ENCODE measurements around the gene WNT7B.

Gene WNT7B

GRCh38 chr22:46000081-46001027, 23.4 kb upstream of the WNT7B start:
- Histone ChIP-seq H3K9me3 (ENCODE audit: insufficient read depth, low read depth, low read length) (no peaks in the 10 kb centered on the region), H3K9me2 (replicated peaks; ENCODE audit: low read depth, low read length) (no peaks in the 10 kb centered on the region), H2AFZ (ENCODE audit: low read length) (no peak overlapping the region), H3K4me1 (ENCODE audit: insufficient read depth, low read length, poor library complexity, severe bottlenecking) (peaks cover 26% of the 10 kb centered on the region), H3K36me3 (ENCODE audit: insufficient read depth, low read length) (no peaks in the 10 kb centered on the region), H3K4me2 (ENCODE audit: low read depth, low read length, poor library complexity, severe bottlenecking) (no peak overlapping the region), H4K20me1 (ENCODE audit: insufficient read depth, low read length, poor library complexity, severe bottlenecking) (no peaks in the 10 kb centered on the region), H3K9ac (ENCODE audit: low read depth, low read length, poor library complexity, severe bottlenecking) (no peak overlapping the region), H3K79me2 (ENCODE audit: insufficient read depth, low read length) (no peaks in the 10 kb centered on the region), H3K4me3 (ENCODE audit: low read length, poor library complexity, severe bottlenecking) (no peak overlapping the region), H3K27me3 (ENCODE audit: insufficient read depth, low read length, poor library complexity, severe bottlenecking) (no peaks in the 10 kb centered on the region), H3F3A (ENCODE audit: low read depth) (no peaks in the 10 kb centered on the region)
- TF ChIP-seq CTCF (conservative IDR thresholded peaks at IDR 0.05; ENCODE audit: low read length) (no peak), EZH2phosphoT487 (IDR thresholded peaks at IDR 0.05; ENCODE audit: borderline replicate concordance) (no peak)

- H4K20me1 ChIP-seq (ENCODE audit: insufficient read depth, low read length, poor library complexity, severe bottlenecking) = no peaks in the 10 kb centered on the region
- H3F3A ChIP-seq (ENCODE audit: low read depth) = no peaks in the 10 kb centered on the region
- TF ChIP-seq EZH2phosphoT487 (IDR thresholded peaks at IDR 0.05; ENCODE audit: borderline replicate concordance) (no peak), CTCF (conservative IDR thresholded peaks at IDR 0.05; ENCODE audit: low read length) (no peak)
- no peaks in the 10 kb centered on the region for H3K9me3 ChIP-seq (ENCODE audit: insufficient read depth, low read depth, low read length)
- H3K4me2 ChIP-seq (ENCODE audit: low read depth, low read length, poor library complexity, severe bottlenecking) = no peak overlapping the region
- no peaks in the 10 kb centered on the region for H3K36me3 ChIP-seq (ENCODE audit: insufficient read depth, low read length)
- no peak overlapping the region for H2AFZ ChIP-seq (ENCODE audit: low read length)
- H3K9me2 ChIP-seq (replicated peaks; ENCODE audit: low read depth, low read length) = no peaks in the 10 kb centered on the region
- H3K79me2 ChIP-seq (ENCODE audit: insufficient read depth, low read length) = no peaks in the 10 kb centered on the region
- H3K4me3 ChIP-seq (ENCODE audit: low read length, poor library complexity, severe bottlenecking) = no peak overlapping the region
- H3K27me3 ChIP-seq (ENCODE audit: insufficient read depth, low read length, poor library complexity, severe bottlenecking) = no peaks in the 10 kb centered on the region
- no peak overlapping the region for H3K9ac ChIP-seq (ENCODE audit: low read depth, low read length, poor library complexity, severe bottlenecking)
- peaks cover 26% of the 10 kb centered on the region for H3K4me1 ChIP-seq (ENCODE audit: insufficient read depth, low read length, poor library complexity, severe bottlenecking)
Measured at GRCh38 chr22:45999379-45999971, 22.5 kb upstream of the WNT7B start.

- H3K36me3 ChIP-seq (ENCODE audit: insufficient read depth, low read length) = no peaks in the 10 kb centered on the region
- H3K4me3 ChIP-seq (ENCODE audit: low read length, poor library complexity, severe bottlenecking) = no peak overlapping the region
- no peaks in the 10 kb centered on the region for H3K9me3 ChIP-seq (ENCODE audit: insufficient read depth, low read depth, low read length)
- no peaks in the 10 kb centered on the region for H3K9me2 ChIP-seq (replicated peaks; ENCODE audit: low read depth, low read length)
- H3K4me2 ChIP-seq (ENCODE audit: low read depth, low read length, poor library complexity, severe bottlenecking) = no peak overlapping the region
- H3K79me2 ChIP-seq (ENCODE audit: insufficient read depth, low read length) = no peaks in the 10 kb centered on the region
- no peaks in the 10 kb centered on the region for H3F3A ChIP-seq (ENCODE audit: low read depth)
- H3K27me3 ChIP-seq (ENCODE audit: insufficient read depth, low read length, poor library complexity, severe bottlenecking) = no peaks in the 10 kb centered on the region
- H3K9ac ChIP-seq (ENCODE audit: low read depth, low read length, poor library complexity, severe bottlenecking) = peak overlapping the region; percentile 64
- peaks cover 26% of the 10 kb centered on the region for H3K4me1 ChIP-seq (ENCODE audit: insufficient read depth, low read length, poor library complexity, severe bottlenecking)
- H2AFZ ChIP-seq (ENCODE audit: low read length) = no peak overlapping the region
- H4K20me1 ChIP-seq (ENCODE audit: insufficient read depth, low read length, poor library complexity, severe bottlenecking) = no peaks in the 10 kb centered on the region
- TF ChIP-seq EZH2phosphoT487 (IDR thresholded peaks at IDR 0.05; ENCODE audit: borderline replicate concordance) (no peak), CTCF (conservative IDR thresholded peaks at IDR 0.05; ENCODE audit: low read length) (no peak)
Measured at GRCh38 chr22:45998638-45999378, 21.8 kb upstream of the WNT7B start.

Measured in Loucy (cell line).